Parathyroid adenoma (tissue), 2 donors: ENCODE data around the gene DAD1.
A peak's percentile ranks its signal among the peaks of the same experiment; 100 is the strongest.

Experiments
- H2AFZ ChIP-seq: fragments of 300-600 bp; sonication (generic); one replicate; pipeline ENCODE4 v1.7.0; 2017; ENCODE audit warnings: antibody characterized with exemption, mild to moderate bottlenecking
- H3K27ac ChIP-seq: fragments of 300-600 bp; sonication (generic); one replicate; pipeline ENCODE4 v1.7.0; 2017
- H3K27me3 ChIP-seq: fragments of 300-600 bp; sonication (generic); one replicate; pipeline ENCODE4 v1.7.0; 2017; ENCODE audit warnings: low read length; ENCODE audit not compliant: control insufficient read depth, insufficient read depth
- H3K36me3 ChIP-seq: fragments of 300-600 bp; sonication (generic); one replicate; pipeline ENCODE4 v1.7.0; 2017; ENCODE audit warnings: low read length; ENCODE audit not compliant: control insufficient read depth, insufficient read depth
- H3K4me1 ChIP-seq: fragments of 300-600 bp; sonication (generic); one replicate; pipeline ENCODE4 v1.7.0; 2017; ENCODE audit warnings: control low read depth
- H3K4me2 ChIP-seq: fragments of 300-600 bp; sonication (generic); one replicate; pipeline ENCODE4 v1.7.0; 2017; ENCODE audit warnings: low read length
- H3K4me3 ChIP-seq: fragments of 300-600 bp; sonication (generic); one replicate; pipeline ENCODE4 v1.7.0; 2017; ENCODE audit warnings: low read depth, low read length
- H3K79me2 ChIP-seq: fragments of 300-600 bp; sonication (generic); one replicate; pipeline ENCODE4 v1.7.0; 2017; ENCODE audit warnings: control low read depth
- H3K9ac ChIP-seq: fragments of 300-600 bp; sonication (generic); one replicate; pipeline ENCODE4 v1.7.0; 2017; ENCODE audit warnings: mild to moderate bottlenecking
- H3K9me3 ChIP-seq: fragments of 300-600 bp; sonication (generic); one replicate; pipeline ENCODE4 v1.7.0; 2017; ENCODE audit warnings: low read length; ENCODE audit not compliant: control insufficient read depth
- TF ChIP-seq, protein P1 (sequence below): fragments of 300-600 bp; sonication (generic); IDR thresholded peaks from one replicate; pipeline ENCODE4 v1.7.0; 2017; ENCODE audit warnings: antibody characterized with exemption, mild to moderate bottlenecking
- donor health status: primary hyperparathyroidism.

DAD1 gene

GRCh38 chr14:22565391-22565945, 23.6 kb downstream of the DAD1 start:
- Histone ChIP-seq H3K9me3 (no peaks in the 10 kb centered on the region), H3K4me2 (no peak overlapping the region), H3K27me3 (no peaks in the 10 kb centered on the region), H3K27ac (peak overlapping the region; percentile 45), H3K4me1 (peaks cover 10% of the 10 kb centered on the region), H3K4me3 (no peak overlapping the region), H3K36me3 (no peaks in the 10 kb centered on the region), H2AFZ (no peak overlapping the region), H3K79me2 (peaks cover 4% of the 10 kb centered on the region), H3K9ac (no peak overlapping the region)
- TF ChIP-seq, protein P1, sequence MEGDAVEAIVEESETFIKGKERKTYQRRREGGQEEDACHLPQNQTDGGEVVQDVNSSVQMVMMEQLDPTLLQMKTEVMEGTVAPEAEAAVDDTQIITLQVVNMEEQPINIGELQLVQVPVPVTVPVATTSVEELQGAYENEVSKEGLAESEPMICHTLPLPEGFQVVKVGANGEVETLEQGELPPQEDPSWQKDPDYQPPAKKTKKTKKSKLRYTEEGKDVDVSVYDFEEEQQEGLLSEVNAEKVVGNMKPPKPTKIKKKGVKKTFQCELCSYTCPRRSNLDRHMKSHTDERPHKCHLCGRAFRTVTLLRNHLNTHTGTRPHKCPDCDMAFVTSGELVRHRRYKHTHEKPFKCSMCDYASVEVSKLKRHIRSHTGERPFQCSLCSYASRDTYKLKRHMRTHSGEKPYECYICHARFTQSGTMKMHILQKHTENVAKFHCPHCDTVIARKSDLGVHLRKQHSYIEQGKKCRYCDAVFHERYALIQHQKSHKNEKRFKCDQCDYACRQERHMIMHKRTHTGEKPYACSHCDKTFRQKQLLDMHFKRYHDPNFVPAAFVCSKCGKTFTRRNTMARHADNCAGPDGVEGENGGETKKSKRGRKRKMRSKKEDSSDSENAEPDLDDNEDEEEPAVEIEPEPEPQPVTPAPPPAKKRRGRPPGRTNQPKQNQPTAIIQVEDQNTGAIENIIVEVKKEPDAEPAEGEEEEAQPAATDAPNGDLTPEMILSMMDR, result no peak

GRCh38 chr14:22564463-22564862, 24.6 kb downstream of the DAD1 start:
- Histone ChIP-seq H3K36me3 (no peaks in the 10 kb centered on the region), H3K27me3 (no peaks in the 10 kb centered on the region), H3K9me3 (no peaks in the 10 kb centered on the region), H3K4me1 (peaks cover 10% of the 10 kb centered on the region), H3K4me2 (no peak overlapping the region), H3K4me3 (no peak overlapping the region), H3K9ac (no peak overlapping the region), H3K27ac (no peak overlapping the region), H3K79me2 (peaks cover 4% of the 10 kb centered on the region), H2AFZ (no peak overlapping the region)
- TF ChIP-seq, protein P1, result no peak

DNA sequence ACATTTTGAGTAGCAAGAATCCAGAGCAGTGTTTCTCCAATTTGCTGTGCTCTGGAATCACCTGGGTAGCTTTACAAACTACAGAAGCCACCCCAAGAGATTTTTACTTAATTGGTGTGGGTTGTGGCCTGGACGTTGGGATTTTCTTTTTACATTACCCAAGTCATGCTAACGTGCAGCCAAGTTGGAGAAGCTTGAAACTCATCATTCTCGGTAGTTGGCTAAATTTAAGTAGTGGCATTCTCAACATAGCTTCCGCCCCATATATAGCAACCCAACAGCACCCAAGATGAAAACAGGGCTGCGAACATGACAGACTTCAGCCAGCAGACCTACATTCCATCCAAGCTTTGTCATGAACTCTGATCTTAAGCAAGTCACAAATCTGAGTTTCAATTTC, 25.0 kb downstream of the DAD1 start:
- Histone ChIP-seq H3K4me1 (peaks cover 13% of the 10 kb centered on the region), H3K27ac (no peak overlapping the region)

DNA sequence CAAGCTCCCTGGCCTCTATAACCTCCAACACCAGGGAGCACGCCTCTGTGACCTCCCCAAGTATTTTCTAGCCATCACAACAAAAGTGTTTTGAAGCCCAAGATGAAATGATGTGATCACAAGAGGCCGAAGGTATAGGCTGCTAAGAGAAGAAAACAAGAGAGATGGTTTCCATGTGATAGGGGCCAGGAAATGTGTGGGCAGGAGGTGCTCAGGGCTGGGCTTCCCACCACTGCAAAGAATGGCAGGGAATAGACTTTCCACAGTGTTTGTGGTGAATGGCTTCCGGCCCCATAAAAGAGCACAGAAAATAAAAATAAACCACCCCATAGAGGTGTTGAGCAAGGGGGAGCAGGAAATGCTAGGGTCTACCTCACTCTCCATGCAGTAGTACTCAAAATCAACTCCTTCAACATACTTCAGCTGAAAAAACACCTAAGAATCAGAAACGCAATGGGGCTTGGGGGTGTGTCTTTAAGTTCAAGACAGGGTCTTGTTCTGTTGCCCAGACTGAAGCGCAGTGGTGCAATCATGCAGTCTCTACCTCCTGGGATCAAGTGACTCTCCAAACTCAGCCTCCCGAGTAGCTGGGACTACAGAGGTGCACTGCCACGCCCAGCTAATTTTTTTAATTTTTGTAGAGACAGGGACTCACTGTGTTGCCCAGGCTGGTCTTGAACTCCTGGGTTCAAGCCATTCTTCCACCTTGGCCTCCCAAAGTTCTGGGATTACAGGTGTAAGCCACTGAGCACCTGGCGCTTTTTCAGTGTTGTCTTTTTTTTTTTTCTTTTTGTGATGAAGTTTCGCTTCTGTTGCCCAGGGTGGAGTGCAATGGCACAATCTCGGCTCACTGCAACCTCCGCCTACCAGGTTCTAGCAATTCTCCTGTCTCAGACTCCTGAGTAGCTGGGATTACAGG, 27.1 kb downstream of the DAD1 start:
- Histone ChIP-seq H3K9me3 (no peaks in the 10 kb centered on the region), H3K9ac (no peak overlapping the region), H3K4me2 (no peak overlapping the region), H3K4me1 (peaks cover 13% of the 10 kb centered on the region), H3K27me3 (no peaks in the 10 kb centered on the region), H3K27ac (no peak overlapping the region), H3K79me2 (no peaks in the 10 kb centered on the region), H3K36me3 (no peaks in the 10 kb centered on the region), H3K4me3 (no peak overlapping the region), H2AFZ (no peak overlapping the region)
- TF ChIP-seq, protein P1, result no peak

More for the DNA sequence above, 25.0 kb downstream of the DAD1 start:
- Histone ChIP-seq H3K27me3 (no peaks in the 10 kb centered on the region), H3K9ac (no peak overlapping the region), H2AFZ (no peak overlapping the region), H3K4me3 (no peak overlapping the region), H3K36me3 (no peaks in the 10 kb centered on the region), H3K4me2 (no peak overlapping the region), H3K9me3 (no peaks in the 10 kb centered on the region), H3K79me2 (peaks cover 2% of the 10 kb centered on the region)
- TF ChIP-seq, protein P1, result no peak
